ENCODE results near the gene CDK5R2. TPM values are rescaled to one million over a fixed set of nuclear protein-coding genes. Genes with fewer than 3 reads are reported as not detected.

The CDK5R2 gene
- total RNA-seq, 1 donor from 2014 or later = not detected

DNA sequence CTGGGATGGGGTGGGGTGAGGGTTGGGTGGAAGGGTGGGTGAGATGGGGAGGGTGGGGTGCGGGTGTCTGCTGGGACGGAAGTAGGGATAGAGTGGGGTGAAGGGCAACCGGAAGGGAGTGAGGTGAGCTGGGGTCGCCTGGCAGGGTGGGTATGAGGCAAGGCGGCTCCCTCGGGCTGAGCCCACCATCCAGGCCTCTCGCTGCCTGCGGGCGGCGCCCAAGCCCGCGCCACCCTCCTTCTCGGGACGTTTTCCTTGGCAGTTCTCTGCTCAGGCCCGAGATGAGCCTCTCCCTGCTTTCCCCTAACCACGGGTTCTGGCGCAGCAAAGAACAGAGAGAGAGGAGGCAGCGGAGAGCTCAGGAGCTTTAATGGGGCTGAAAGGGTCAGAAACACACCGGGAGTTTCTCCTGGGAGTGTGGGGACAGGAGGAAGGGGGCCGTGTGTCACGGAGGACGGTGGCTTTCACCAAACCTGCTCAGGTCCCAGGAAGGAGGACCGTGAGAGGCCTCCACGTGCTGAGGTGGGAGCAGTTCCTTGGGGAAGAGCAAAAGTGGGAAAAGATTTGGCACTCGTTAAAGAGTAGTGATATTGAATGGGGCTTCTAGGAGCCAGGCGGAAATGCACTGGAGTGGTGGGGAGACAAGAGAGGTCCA lies 21.4 kb downstream of the CDK5R2 start:
- TF ChIP-seq EZH2phosphoT487 (IDR thresholded peaks at IDR 0.05) (peak; percentile 80), EZH2 (IDR thresholded peaks at IDR 0.05) (no peak)
- H3K27me3 ChIP-seq = peaks cover 100% of the 10 kb centered on the region
- H3K36me3 ChIP-seq = no peaks in the 10 kb centered on the region
- Mint-ChIP-seq H3K27ac (no peak overlapping the region), H3K4me1 (peaks cover 12% of the 10 kb centered on the region), H3K27me3 (ENCODE audit: insufficient read depth, low read depth) (peaks cover 72% of the 10 kb centered on the region), H3K9me3 (no peaks in the 10 kb centered on the region), H3K4me3 (peak overlapping the region; percentile 77), H3K36me3 (no peaks in the 10 kb centered on the region)
- peaks cover 14% of the 10 kb centered on the region for H3K4me1 ChIP-seq
- no peak overlapping the region for H2AFZ ChIP-seq (replicated peaks)
- no peak for DNase-seq (ENCODE audit: low spot score)
- H4K20me1 ChIP-seq (ENCODE audit: low read depth) = peaks cover 50% of the 10 kb centered on the region
- H3K79me2 ChIP-seq (ENCODE audit: low read depth) = no peaks in the 10 kb centered on the region
- no peak overlapping the region for H3K27ac ChIP-seq
- no peak overlapping the region for H3K4me3 ChIP-seq
- peaks cover 7% of the 10 kb centered on the region for H3F3A ChIP-seq (ENCODE audit: low read depth)
- no peak overlapping the region for H3K9ac ChIP-seq
- H3K4me2 ChIP-seq = peak overlapping the region; percentile 56
- no peaks in the 10 kb centered on the region for H3K9me3 ChIP-seq (ENCODE audit: low read depth)

- Mint-ChIP-seq H3K27ac (no peak overlapping the region), H3K36me3 (no peaks in the 10 kb centered on the region), H3K4me1 (peaks cover 12% of the 10 kb centered on the region), H3K27me3 (ENCODE audit: insufficient read depth, low read depth) (peaks cover 77% of the 10 kb centered on the region), H3K9me3 (no peaks in the 10 kb centered on the region), H3K4me3 (peak overlapping the region; percentile 77)
- Histone ChIP-seq H4K20me1 (ENCODE audit: low read depth) (peaks cover 56% of the 10 kb centered on the region), H3K27ac (no peak overlapping the region), H3K36me3 (no peaks in the 10 kb centered on the region), H3K9ac (no peak overlapping the region), H3K9me3 (ENCODE audit: low read depth) (no peaks in the 10 kb centered on the region), H3K27me3 (peaks cover 100% of the 10 kb centered on the region), H3K4me3 (peak overlapping the region; percentile 27), H2AFZ (replicated peaks) (no peak overlapping the region), H3K4me1 (peaks cover 14% of the 10 kb centered on the region), H3F3A (ENCODE audit: low read depth) (peaks cover 7% of the 10 kb centered on the region), H3K79me2 (ENCODE audit: low read depth) (no peaks in the 10 kb centered on the region), H3K4me2 (peak overlapping the region; percentile 56)
- peak; percentile 61 for DNase-seq (ENCODE audit: low spot score)
- TF ChIP-seq CTCF (IDR thresholded peaks at IDR 0.05) = peak; percentile 39
- TF ChIP-seq EZH2phosphoT487 (IDR thresholded peaks at IDR 0.05) = peak; percentile 95
- peak; percentile 96 for TF ChIP-seq EZH2 (IDR thresholded peaks at IDR 0.05)
These were observed 22.0 kb downstream of the CDK5R2 start for GRCh38 chr2:218981390-218981880.

- Histone ChIP-seq H4K20me1 (ENCODE audit: low read depth) (peaks cover 62% of the 10 kb centered on the region), H3K27ac (no peak overlapping the region), H3K27me3 (peaks cover 100% of the 10 kb centered on the region), H3K36me3 (no peaks in the 10 kb centered on the region), H3K4me2 (peak overlapping the region; percentile 56), H3K79me2 (ENCODE audit: low read depth) (no peaks in the 10 kb centered on the region), H3K9me3 (ENCODE audit: low read depth) (no peaks in the 10 kb centered on the region), H3K4me3 (peak overlapping the region; percentile 27), H3K4me1 (peaks cover 14% of the 10 kb centered on the region), H3K9ac (no peak overlapping the region), H2AFZ (replicated peaks) (no peak overlapping the region), H3F3A (ENCODE audit: low read depth) (peaks cover 7% of the 10 kb centered on the region)
- Mint-ChIP-seq H3K27ac (no peak overlapping the region), H3K36me3 (no peaks in the 10 kb centered on the region), H3K4me1 (peaks cover 12% of the 10 kb centered on the region), H3K4me3 (peak overlapping the region; percentile 58), H3K9me3 (no peaks in the 10 kb centered on the region), H3K27me3 (ENCODE audit: insufficient read depth, low read depth) (peaks cover 77% of the 10 kb centered on the region)
- peak; percentile 65 for DNase-seq (ENCODE audit: low spot score)
- TF ChIP-seq CTCF (IDR thresholded peaks at IDR 0.05) (no peak), EZH2 (IDR thresholded peaks at IDR 0.05) (peak; percentile 100), EZH2phosphoT487 (IDR thresholded peaks at IDR 0.05) (peak; percentile 98)
These were observed 22.6 kb downstream of the CDK5R2 start for GRCh38 chr2:218981881-218982585.

Measured in neural progenitor cell (in vitro differentiated cells).